Upper lobe of right lung (tissue), 1 donor: Measurements from ENCODE around the gene LYG1. TPM values are rescaled to one million over a fixed set of nuclear protein-coding genes. Genes with fewer than 3 reads are reported as not detected.
"Not testable (repeated sequence)": the region's sequence is repeated elsewhere in the genome, so short reads cannot be mapped to it uniquely, and the experiment has no call there.

Experiments
- ATAC-seq: fragments of 200-7000 bp; cut with Tn5 transposase; one replicate; pipeline ENCODE4 v1.9.1; 2020; ENCODE audit warnings: mild to moderate bottlenecking, moderate library complexity
- DNase-seq: peaks from one replicate; pipeline ENCODE4 v3.0.0-alpha.2; 2020
- H3K27ac ChIP-seq: fragments of 200-600 bp; one replicate; pipeline ENCODE4 v1.8.0; 2022
- H3K27me3 ChIP-seq: fragments of 200-600 bp; one replicate; pipeline ENCODE4 v1.8.0; 2022; ENCODE audit warnings: mild to moderate bottlenecking
- H3K36me3 ChIP-seq: fragments of 200-600 bp; one replicate; pipeline ENCODE4 v1.8.0; 2022
- H3K4me1 ChIP-seq: fragments of 200-600 bp; one replicate; pipeline ENCODE4 v1.8.0; 2022
- H3K4me3 ChIP-seq: fragments of 200-600 bp; one replicate; pipeline ENCODE4 v1.8.0; 2022; ENCODE audit warnings: mild to moderate bottlenecking
- H3K9me3 ChIP-seq: fragments of 200-600 bp; one replicate; pipeline ENCODE4 v1.8.0; 2022
- intact Hi-C: fragments of 100-400 bp; cut with DNase I; formaldehyde crosslinking; loops from one replicate; pipeline ENCODE4 v1.11.0; 2022
- total RNA-seq: library from RNA; stranded (reverse); fragmentation: NEBNext Ultra II Directional; extraction: Animal tissue kit (Norgen Biotek cat#: 25700); gene quantifications from one replicate; pipeline ENCODE4 v1.2.1, GENCODE V29; 2021
- TF ChIP-seq, protein P1 (sequence below): fragments of 200-600 bp; IDR thresholded peaks from one replicate; pipeline ENCODE4 v1.8.0; 2022; ENCODE audit warnings: antibody characterized with exemption
- donor health status: DM: no; HTN: yes; CAD: no; lungs with severe emphysema.

Gene LYG1
- total RNA-seq, 1 donor from 2014 or later: 1.4 TPM

DNA sequence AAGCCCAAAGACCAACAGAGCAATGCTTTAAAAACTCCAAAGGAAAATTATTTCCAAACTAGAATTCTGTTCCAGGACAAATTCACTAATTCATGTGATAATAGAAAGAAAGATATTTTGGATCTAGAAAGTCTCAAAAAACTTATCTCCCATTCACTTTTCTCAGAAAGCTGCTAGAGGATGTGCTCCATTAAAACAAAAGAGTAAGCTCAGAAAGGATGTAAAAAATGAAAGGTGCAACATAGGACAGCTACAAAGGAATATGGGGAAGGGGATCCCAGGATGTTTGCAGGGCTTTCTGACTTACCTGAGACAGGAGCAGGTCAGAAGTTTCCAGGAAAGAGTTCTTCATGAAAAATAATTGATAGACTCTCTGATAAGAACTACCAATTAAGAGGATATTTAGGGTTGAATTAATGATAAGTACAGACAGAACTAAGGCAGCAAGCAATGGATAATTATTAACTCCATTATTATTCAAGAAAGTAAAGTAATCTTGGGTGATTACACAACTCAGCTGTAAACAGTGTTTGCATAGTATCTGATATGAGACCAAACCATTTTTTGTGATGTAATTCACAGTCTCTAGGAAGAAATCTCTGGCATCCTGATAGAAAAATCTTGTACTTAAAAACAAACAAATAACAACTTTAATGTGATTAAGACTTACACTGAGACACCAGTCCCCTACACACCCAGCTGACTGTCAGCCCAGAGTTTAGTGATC is 20.9 kb downstream of the LYG1 start:
- ATAC-seq (peak; percentile 28), DNase-seq (no peak)
- TF ChIP-seq, protein P1, sequence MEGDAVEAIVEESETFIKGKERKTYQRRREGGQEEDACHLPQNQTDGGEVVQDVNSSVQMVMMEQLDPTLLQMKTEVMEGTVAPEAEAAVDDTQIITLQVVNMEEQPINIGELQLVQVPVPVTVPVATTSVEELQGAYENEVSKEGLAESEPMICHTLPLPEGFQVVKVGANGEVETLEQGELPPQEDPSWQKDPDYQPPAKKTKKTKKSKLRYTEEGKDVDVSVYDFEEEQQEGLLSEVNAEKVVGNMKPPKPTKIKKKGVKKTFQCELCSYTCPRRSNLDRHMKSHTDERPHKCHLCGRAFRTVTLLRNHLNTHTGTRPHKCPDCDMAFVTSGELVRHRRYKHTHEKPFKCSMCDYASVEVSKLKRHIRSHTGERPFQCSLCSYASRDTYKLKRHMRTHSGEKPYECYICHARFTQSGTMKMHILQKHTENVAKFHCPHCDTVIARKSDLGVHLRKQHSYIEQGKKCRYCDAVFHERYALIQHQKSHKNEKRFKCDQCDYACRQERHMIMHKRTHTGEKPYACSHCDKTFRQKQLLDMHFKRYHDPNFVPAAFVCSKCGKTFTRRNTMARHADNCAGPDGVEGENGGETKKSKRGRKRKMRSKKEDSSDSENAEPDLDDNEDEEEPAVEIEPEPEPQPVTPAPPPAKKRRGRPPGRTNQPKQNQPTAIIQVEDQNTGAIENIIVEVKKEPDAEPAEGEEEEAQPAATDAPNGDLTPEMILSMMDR: no peak
- Histone ChIP-seq H3K27me3 (no peaks in the 10 kb centered on the region), H3K9me3 (peaks cover 7% of the 10 kb centered on the region), H3K4me3 (no peak overlapping the region), H3K27ac (no peak overlapping the region), H3K36me3 (peaks cover 16% of the 10 kb centered on the region), H3K4me1 (no peaks in the 10 kb centered on the region)
- intact Hi-C loops: no loop called here

DNA sequence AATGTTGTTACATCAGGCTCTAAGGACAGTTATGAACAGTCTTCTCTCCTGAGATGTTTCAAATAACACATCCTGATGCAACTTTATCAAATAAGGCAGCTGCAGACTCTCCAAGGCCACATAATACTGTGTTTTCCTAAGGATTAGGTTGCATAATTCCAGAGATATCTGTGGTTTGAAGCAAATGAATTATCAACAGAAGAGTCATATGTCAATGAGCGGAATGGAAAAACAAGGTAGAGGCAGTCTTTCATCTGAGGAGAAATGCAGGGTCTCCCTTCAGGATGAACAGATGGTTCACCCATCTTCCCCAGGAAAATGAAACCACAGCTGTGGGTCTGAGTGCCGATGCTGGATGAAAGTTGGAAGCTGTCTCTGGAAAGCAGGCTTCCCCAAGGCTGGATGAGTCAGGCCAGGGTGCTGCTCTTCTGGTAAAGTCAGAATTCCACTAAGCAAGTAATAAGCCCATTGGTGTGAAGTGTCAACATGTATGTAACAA is 22.2 kb downstream of the LYG1 start:
- intact Hi-C loops: no loop called here

DNA sequence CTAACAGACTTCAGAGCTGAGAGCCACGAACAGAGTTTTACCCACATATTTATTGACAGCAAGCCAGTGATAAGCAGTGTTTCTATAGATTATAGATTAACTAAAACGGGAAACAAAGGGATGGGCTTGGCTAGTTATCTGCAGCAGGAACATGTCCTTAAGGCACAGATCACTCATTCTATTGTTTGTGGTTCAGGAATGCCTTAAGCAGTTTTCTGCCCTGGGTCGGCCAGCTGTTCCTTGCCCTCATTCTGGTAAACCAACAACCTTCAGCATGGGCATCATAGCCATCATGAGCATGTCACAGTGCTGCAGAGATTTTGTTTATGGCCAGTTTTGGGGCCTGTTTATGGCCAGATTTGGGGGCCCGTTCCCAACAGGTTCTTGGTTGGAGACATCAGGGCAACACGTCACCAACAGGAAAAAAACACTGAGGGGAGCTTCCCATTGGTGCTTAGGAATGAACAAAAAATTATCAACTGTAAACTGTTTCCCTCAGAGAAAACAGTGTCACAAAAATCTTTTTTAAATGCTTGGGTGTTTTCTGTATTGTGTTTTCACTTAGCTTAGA is 22.7 kb downstream of the LYG1 start:
- H3K36me3 ChIP-seq, H3K27ac ChIP-seq, H3K27me3 ChIP-seq, intact Hi-C loops, ATAC-seq, H3K4me1 ChIP-seq, DNase-seq, H3K4me3 ChIP-seq, H3K9me3 ChIP-seq: not testable (repeated sequence)

More for the DNA sequence above, 22.2 kb downstream of the LYG1 start:
- ATAC-seq (no peak), DNase-seq (no peak)
- Histone ChIP-seq H3K27ac (no peak overlapping the region), H3K4me3 (no peak overlapping the region), H3K4me1 (no peaks in the 10 kb centered on the region), H3K9me3 (peaks cover 7% of the 10 kb centered on the region), H3K27me3 (no peaks in the 10 kb centered on the region), H3K36me3 (peaks cover 5% of the 10 kb centered on the region)
- TF ChIP-seq, protein P1: no peak

DNA sequence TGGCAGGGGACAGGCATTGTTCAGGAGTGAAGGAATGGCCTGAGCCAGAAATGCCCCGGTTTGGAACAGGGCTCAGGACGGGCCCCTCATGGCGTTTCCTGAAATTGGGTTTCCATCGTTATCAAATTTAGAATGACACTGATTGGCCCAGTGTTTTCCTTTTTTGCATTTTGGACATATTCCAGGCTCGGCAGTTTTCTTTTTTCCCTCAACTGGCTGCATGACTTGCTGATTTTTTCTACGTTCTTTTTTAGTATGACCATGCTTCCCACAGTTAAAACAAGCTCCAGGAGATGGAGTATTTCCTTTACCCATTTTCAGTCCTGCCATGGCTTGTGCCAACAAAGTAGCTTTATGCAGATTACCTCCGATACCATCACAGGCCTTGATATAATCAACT is 25.1 kb downstream of the LYG1 start:
- ATAC-seq (no peak), DNase-seq (no peak)
- H3K27me3 ChIP-seq: no peaks in the 10 kb centered on the region
- no peaks in the 10 kb centered on the region for H3K36me3 ChIP-seq
- H3K4me3 ChIP-seq: no peak overlapping the region
- no peak overlapping the region for H3K27ac ChIP-seq
- intact Hi-C loops: no loop called here
- no peaks in the 10 kb centered on the region for H3K4me1 ChIP-seq
- TF ChIP-seq, protein P1: no peak
- H3K9me3 ChIP-seq: peaks cover 10% of the 10 kb centered on the region

DNA sequence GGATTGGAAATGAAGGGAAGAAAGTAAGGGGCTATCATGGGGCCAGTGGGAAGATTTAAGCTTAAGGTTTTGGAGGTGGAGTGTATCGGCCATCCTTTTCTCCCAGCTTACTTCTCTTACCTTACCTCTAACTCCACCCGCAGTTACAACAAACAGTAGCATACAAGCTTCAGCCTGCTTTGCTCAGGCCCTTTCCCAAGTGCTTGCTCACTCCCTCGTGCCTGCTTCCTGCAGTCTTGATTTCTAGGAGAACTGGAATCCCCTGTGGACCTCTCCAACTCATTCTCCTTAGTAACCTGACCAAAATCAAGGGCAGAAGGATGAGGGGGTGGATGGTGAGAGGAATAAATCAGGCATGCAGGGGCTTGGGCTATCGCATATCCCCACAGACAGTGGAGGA is 39.8 kb downstream of the LYG1 start:
- TF ChIP-seq, protein P1: no peak
- no peak for DNase-seq
- intact Hi-C loops: no loop called here
- Histone ChIP-seq H3K27me3 (no peaks in the 10 kb centered on the region), H3K36me3 (no peaks in the 10 kb centered on the region), H3K9me3 (no peaks in the 10 kb centered on the region), H3K27ac (no peak overlapping the region), H3K4me3 (no peak overlapping the region), H3K4me1 (no peaks in the 10 kb centered on the region)
- ATAC-seq: no peak

DNA sequence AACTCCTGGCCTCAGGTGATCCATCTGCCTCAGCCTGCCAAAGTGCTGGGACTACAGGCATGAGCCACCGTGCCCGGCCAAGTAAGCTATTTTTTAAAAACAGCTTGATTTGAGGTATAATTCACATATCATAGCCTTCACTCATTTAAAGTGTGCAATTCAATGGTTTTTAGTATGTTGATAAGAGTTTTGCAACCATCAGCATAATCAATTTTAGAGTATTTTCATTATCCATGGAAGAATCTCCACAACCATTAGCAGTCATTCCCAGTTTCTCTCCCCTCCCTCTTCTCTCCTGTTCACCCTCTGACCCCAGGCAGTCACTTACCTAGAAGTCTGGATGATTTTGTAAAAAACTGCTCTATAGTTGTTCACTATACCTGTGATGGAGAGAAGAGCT is 40.8 kb downstream of the LYG1 start:
- H3K4me1 ChIP-seq: no peaks in the 10 kb centered on the region
- intact Hi-C loops: no loop called here
- no peaks in the 10 kb centered on the region for H3K27me3 ChIP-seq
- H3K4me3 ChIP-seq: no peak overlapping the region
- no peak for ATAC-seq
- TF ChIP-seq, protein P1: no peak
- H3K27ac ChIP-seq: no peak overlapping the region
- no peaks in the 10 kb centered on the region for H3K36me3 ChIP-seq
- no peaks in the 10 kb centered on the region for H3K9me3 ChIP-seq
- DNase-seq: no peak
